ENCODE data around the gene OCA2.
"Not testable (repeated sequence)": the region's sequence is repeated elsewhere in the genome, so short reads cannot be mapped to it uniquely, and the experiment has no call there.

Gene OCA2

DNA sequence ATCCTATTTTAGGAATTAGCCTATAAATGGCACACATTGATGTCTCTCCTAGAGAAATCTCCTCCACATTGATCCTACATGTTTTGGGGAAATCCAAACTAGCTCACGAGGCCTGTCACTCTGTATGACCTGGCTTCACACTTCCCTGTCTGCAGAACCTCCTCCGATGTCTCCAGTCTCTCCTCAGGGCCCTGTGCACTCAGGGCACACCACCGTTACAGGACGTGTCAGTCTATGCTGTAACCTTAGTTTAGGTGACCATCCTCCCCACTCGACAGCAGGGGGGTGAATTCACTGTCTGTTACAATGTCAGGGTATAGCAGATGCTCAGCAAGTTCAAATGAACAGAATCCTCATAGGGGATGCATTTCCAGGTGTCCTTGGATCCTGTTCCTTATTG is 249.1 kb downstream of the OCA2 start:
- DNase-seq (ENCODE audit: low read depth in 3 of 3) = no peak

DNA sequence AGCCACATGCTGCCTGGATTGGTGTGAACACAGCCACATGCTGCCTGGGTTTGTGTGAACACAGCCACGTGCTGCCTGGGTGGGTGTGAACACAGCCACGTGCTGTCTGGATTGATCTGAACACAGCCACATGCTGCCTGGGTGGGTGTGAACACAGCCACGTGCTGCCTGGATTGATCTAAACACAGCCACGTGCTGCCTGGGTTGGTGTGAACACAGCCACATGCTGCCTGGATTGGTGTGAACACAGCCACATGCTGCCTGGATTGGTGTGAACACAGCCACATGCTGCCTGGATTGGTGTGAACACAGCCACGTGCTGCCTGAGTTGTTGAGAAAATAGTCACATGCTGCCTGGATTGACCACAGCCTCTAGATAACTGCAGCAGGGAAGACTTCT is 250.2 kb downstream of the OCA2 start:
- DNase-seq (ENCODE audit: low read depth in 3 of 3) = not testable (repeated sequence)

DNA sequence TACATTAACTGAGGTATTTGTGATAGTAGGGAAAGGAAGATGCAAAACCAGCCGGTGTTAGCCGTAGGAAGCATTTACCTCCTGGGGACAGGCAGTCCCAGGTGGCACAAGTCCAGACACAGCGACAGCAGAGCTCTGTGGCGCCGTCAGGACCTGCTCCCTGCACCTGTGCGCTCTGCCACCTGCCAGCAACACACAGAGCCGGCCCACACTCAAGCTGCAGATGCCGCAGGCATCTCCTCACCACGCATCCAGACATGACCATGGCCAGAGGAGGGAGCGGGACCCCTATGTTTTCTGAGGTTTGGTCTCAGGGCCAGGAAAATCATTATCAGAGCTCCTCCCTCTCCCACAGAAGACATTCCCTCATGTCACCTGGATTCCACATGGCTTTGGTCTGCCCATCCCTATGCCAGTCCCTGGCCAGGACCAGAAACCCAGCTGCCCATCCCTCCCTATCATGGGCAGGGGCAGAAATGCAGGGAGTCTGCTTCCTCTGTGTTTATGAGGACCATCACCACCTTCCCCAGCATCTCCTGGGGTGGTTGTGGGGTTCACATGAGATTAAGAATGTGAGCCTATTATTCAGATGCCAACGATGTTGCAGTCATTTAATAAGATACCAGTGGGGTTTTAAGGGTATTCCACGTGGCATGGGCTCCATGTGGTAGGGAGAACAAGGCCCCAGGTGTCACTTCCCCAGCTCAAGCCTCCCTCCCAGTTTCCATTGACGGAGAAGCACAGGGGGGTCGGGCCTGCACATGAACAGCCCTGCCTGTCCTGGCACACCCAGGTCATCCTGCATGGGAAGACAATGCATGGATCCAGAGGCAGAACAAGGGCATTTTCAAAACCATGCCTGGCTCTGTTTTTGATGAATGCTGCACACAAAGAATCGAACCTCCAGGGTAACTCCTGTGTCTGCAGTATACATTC is 251.1 kb downstream of the OCA2 start:
- DNase-seq (ENCODE audit: low read depth in 3 of 3) = no peak

DNA sequence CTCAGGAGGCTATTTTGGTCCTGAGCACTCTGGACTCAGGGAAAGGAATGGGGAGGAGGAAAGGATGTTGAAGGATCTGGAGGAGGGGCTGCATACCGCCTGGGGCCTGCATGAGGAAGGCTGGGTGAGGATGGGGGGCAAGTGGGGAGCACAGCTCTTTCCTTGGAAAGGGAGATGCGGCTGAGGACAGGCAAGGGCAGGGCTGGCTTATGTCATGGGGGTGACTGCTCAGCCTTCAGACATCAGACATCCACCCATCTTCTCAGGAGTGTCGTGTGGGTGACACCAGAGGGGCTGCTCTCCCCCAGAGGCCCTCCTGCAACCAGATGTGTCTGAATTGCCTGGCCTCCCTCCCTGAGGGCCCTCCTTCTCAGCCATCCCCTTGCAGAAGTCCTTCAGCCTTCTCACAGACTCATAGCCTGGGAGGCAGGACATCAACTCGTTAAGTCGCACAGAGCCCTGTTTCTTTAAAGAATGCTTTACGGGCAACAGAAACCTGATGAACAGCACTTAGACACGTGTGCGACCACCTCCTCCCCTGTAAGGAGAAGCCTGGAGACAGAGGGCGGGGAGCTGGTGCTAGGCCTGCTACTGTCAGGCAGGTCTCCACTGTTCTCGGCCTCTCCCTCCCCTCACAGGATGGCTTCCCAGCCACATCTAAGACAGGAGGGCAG is 252.3 kb downstream of the OCA2 start:
- no peak for DNase-seq (ENCODE audit: low read depth in 3 of 3)

DNA sequence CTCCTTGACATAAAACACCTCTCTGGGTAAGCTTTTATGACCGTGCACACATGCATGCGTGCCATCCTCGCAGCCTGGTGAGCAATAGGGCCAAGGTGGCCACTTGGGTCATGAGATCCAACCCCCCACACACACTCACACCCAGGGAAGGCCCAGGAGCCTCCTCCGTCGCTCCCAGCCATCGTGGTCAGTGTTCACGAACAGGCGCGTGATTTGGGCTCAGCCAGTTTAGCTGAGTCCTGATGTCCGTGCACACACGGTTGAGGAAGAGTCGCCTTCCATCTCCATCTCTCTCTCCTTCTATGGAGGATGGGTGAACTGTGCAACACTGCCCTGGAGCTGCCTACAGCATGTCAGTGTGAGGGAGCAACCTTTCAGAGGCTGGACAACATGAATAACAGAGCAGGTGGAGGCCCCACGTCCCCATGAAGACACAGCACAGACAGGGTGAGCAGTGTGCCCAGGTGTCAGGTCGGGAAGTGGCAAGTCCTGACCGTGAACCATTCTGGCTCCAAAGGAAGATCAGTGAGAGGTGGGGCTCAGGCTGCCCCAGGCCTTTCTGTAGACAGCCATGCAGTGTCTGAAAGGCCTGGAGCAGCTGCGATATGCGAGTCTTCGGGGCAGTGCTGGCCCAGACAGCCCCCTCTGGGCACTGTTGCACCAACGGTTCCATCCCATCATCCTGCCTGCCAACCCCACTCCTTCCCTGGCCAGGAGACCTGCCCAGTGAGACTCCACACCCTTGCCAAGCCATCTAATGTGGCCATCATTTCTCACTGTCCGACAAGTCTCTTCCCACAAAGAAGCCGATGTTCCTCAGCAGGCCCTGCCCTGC is 253.4 kb downstream of the OCA2 start:
- no peak for DNase-seq (ENCODE audit: low read depth in 3 of 3)

DNA sequence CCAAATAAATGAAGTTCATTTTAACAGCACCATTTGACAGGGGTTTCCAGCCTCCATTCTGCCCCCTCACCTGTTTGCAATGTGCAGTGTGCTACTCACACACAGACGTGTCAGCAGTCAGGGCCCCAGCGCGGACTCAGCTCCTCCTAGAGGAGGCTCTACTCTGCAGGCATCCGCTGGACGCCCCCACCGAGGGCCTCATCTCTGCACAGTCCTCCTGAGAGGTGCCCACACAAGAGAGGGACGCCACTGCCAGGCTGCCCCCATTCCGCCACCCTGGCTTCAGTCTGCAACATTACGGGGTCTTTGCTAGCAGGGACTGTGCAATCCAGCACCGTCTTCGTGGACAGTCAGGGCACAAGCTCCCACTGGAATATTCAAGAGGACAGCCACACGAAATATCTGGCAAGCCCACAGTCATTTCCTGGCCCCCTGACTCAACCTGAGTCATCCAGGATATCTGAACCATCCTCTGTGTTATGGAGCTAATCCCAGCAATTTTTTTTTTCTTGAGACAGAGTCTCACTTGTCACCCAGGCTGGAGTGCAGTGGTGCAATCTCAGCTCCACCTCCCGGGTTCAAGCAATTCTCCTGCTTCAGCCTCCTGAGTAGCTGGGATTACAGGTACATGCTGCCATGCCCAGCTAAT is 255.0 kb downstream of the OCA2 start:
- no peak for DNase-seq (ENCODE audit: low read depth in 3 of 3)

DNA sequence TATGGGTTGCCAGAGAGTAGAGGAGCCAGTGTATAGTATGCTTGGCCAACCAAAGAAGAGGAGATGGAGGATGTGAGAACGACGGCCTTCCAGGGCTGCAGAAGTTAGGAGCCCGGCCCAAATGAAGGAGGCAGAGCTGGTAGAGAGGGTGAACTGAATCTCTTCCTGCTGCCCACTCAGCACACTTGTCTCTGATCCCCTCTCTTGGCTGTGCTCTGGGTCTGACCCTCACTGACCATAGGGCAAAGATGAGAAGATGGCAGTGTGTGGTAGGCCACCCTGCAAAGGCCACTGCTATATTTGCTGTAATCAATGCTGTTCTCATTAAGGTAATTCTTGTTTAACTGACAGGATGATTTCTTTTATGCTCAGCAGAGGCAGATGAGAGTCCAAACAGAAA is 256.0 kb downstream of the OCA2 start:
- DNase-seq (ENCODE audit: low read depth in 3 of 3) = no peak

DNA sequence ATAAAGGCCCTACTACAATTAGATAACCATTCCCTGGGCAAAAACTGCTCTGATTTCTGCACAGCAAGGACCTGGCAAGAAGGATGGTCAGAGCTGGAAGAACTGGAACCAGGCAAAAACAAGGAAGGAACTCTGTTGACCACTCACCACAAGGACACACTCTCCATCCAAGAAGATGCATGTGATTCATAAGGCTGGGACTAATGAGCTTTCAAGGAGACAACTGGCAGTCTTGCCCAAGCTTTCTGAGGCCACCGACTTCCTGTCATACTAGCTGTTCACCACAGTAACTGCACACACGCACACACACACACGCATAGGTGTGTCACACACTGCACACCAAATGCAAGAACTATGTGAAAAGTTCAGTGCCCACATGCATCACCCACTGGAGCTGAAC is 256.6 kb downstream of the OCA2 start:
- DNase-seq (ENCODE audit: low read depth in 3 of 3) = no peak

DNA sequence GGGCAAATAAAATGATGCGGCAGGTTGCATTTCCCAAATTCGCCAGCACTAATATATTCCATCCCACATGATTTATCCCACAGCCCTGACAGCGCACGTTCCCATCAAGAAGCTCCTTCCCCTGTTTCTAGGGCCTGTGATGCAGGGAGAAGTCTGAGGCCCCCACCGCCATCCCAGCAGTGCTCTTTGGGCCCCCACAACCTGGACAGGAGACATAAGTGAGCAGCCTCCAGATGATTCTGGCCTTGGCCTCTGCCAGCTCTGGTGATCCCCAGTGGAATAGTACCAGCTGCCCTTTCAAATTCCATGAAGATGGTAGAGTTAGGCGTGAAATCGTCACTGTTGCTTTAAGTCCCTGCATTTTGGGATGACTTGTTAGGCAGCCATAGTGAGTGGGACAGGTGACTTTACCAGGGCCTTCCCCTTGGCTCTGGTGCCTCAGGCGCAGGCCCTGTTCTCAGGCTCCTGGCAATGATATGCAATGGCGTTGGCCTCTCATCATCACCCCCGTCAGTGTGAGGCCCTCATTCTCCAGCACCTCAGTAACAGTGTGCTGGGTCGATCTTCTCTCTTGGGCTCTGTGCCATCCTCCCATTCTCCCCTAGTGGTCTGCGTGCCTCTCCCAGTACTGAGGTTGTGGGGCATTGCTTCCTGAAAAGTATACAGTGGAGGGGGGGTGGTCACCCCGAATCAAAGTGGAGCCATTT is 263.7 kb downstream of the OCA2 start:
- no peak for DNase-seq (ENCODE audit: low read depth in 3 of 3)

DNA sequence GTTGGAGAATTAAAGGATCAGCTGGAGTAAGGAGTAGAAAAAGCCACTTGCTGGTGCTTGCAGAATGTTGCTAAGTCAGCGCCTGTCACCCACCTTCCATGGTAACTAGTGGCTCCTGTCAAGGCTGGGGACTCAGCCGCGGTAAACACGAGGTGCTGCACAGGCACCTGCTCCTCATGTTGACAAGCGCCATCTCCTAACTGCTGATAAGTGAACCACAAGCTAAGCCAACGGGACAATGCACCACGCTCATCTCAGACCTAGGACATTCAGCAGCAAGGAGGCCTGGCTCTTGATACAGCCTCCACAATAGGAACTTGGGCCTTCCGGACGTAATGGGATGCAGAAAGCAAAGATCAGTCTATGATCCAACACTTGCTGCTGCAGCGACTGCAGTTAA is 264.4 kb downstream of the OCA2 start:
- no peak for DNase-seq (ENCODE audit: low read depth in 3 of 3)

DNA sequence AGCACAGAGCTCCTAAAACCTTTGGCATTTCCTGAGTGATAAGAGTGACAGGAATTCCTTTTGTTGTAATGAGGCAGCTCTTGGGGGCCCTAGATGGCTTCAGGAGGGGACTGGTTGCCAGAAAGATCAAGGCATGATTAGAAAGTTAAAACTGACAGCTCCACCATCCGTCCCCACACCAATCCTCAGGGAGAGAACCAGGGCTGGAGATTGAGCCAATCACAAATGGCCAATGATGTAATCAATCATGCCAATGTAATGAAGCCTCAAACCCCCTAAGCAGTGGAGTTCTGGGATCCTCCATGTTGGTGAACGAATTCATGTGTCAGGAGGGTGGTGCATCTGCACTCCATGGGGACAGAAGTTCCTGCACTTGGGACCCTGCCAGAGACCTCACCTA is 265.1 kb downstream of the OCA2 start:
- DNase-seq (ENCODE audit: low read depth in 3 of 3) = no peak

DNA sequence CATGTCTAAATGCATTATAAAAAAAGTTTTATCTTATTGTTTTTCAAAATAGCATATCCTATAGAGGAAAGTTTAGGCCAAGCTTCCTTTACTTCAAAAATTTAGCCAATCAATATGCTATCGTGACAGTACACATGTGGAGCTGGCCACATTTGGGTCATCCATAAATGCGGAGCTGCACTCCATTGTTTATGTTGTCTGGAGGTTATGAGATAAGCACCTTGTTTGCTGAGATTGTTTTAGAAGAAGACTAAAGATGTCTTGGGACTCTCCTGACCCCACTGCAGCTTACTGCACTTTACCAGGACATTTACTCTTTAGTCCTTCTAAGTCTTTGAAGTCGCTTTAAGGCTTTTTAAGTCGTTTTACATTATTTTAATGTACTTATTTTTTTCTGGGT is 265.9 kb downstream of the OCA2 start:
- DNase-seq (ENCODE audit: low read depth in 3 of 3) = no peak

DNA sequence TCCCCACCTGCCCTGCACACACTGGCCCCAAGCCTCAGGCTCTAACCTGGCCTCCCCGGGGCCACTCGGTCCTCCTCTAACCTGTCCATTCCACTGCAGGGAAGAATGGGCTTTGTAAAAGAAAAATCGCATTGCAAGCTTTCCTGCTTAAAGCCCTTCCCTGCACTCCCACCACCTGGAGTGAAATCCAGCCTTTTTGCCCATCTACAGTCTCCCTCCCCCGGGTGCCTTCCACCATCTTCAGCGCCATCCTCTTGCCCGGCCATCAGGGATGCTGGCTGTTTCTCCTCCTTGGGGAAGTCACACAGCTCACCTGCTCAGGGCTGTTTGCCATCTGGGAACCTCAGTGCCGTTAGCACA is 266.9 kb downstream of the OCA2 start:
- DNase-seq (ENCODE audit: low read depth in 3 of 3) = no peak

DNA sequence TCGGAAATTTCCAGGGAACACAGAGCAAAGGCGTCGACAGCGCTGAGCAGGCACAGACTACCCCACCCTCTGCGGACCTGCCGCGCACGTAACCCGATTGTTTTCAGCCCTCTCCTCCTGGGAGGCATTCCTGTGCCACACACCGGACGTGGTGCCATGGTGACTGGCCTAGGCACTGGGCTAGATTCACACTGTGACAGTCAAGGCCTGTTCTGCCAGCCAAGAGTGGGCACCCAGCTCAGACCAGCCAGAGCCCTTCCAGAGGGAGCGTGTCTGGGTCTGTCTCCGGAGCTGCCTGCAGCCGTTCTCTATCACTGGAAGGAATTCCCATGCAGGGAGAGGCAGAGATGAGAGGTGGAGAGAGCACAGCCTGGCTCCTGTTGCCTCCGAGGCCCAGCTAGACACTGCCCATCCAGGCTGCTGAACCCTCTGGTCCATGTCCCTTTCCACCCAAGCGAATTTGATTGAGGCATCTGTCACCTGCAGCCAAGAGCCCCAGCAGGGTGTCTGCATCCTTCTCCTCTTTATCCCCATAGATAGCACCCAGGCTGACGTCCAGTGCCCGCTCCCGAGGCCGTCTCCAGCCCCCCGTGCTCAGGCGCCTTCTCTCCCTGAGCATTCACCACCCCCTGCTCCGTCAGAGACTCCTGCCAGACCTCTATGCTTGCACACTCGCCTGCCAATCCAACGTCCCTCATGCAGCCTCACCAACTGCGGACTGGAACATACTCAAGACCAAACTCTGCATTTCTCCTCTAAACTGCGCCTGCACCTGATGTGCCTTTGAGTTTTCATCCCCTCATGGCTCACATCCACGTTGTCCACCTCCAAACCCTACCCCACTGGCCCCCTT is 267.5 kb downstream of the OCA2 start:
- no peak for DNase-seq (ENCODE audit: low read depth in 3 of 3)

DNA sequence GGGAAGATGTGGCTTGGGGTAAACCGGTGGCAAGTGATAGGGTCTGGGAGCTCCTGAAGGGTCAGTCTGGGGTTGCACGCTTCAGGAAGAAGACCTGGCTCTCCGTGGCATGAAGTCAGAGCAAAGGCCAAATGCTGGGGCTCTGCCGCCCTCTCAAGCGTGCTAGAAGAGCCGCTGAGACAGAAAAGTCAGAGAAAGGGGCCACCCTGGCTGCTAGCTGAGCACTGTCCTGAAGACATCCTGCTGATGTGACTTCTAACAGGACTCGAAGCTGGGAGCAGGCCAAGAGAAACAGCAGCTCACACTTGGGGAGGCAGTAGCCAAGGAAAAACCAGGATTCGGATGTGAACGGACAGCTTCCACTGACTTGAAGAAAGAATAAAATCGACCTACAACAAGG is 270.4 kb downstream of the OCA2 start:
- DNase-seq (ENCODE audit: low read depth in 3 of 3) = no peak

DNA sequence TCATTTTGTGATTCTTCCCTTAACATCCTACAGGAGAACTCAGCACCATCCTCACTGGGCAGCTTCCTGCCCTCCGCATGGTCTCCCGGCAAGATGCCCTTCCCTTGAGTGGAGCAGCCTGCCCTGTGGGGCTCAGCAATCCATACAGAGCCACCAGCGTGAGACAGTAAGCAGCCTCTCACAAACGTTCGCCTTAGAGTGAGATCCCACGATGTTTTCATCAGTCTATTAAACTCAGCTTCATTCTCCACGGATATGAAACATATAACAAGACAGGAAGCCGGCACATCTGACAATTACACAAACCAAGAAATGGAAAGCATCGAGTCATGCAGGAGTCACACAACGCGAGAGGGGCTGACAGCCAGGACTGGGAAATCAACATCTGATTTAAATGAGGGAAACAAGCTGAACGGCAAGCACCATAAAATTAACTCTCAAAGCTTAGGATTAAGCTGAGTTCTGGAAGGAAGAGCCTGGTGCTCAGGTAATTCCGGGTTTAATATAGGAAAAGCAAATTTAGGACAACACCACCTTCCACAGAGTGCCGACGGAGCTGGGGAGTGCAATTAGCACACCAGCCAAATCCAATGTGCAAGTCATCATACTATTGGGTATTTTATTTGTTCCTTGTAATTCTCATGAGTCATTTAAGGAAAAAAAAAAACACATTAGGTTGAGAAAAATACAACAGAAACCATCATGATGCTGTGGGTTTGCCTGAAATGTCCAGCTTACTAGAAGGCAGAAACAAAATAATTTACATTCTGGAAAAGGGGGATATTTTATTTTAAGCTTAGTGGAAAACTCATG is 272.0 kb downstream of the OCA2 start:
- DNase-seq (ENCODE audit: low read depth in 3 of 3) = no peak

DNA sequence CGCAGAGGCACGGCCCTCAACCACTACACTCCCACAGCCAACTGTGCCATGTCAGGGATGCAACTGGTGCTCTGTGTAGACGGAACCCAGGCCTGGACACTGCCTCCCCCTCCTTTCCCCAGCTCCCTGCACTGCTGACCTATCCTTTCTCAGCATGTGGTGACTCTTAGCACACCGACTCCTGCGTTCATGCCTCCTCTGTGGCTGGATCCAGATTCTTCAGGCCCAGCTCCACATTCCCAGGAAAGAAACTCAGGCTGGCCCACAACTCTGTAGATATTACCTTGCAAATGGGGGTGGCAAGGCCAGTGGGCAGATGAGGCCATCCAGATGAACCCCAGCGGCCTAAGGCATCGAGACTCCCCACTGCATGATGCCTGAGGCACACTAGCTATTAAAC is 272.7 kb downstream of the OCA2 start:
- DNase-seq (ENCODE audit: low read depth in 3 of 3) = no peak

DNA sequence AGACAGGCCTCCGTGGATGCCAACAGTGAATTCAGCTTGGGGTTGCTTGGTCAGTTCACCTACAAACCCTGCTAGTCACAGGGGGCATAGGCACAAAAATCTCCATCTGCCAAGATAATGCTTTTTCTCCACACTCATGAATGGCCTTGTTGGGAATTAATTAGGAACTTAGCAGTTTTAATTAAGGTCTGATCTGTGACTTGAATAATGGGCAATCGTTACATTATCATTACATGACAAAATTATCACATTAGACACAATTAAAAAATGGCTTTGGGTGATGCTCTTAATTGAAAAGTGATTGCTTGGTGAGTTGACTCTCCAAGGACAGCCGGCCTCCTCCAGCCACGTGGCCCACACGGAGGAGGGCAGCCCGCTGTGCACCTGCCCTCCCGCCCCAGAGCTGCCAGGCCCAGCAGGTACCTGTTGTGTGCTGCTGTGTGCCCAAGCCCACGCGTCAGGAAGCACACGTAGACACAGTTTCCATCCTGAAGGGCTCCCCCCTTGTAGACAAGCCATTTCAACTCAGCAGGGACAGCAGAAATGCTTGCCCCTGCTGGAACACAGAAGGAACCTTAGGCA is 274.2 kb downstream of the OCA2 start:
- DNase-seq (ENCODE audit: low read depth in 3 of 3) = no peak

DNA sequence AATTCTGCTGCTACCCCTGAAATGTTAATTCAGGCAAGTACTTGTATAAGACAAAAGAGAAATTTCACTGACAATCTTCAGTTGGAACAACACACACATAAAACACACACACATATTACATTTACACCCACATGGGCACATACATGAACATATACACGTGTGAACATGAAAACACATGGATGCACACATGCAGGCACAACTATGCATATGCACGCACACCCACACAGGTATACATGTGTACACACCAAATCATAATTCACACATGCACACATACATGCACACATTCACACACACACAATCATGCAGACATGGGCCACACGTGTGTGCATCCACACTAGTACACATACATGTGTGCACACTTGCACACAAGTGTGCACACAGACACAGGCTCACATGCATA is 277.8 kb downstream of the OCA2 start:
- DNase-seq (ENCODE audit: low read depth in 3 of 3) = no peak

Data from stimulated activated CD4-positive, alpha-beta T cell treated with anti-CD3 and anti-CD28 coated beads, TNF-alpha, amount 100 ng/mL, for 24 hours (primary cell).